NCI-H345 (cell line): ENCODE measurements around the gene OR4C11.

Source experiments
- DNase-seq: peaks from one replicate; lab custom pipeline; 2025; lab: John Stamatoyannopoulos, UW

OR4C11 gene, protein sequence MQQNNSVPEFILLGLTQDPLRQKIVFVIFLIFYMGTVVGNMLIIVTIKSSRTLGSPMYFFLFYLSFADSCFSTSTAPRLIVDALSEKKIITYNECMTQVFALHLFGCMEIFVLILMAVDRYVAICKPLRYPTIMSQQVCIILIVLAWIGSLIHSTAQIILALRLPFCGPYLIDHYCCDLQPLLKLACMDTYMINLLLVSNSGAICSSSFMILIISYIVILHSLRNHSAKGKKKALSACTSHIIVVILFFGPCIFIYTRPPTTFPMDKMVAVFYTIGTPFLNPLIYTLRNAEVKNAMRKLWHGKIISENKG

GRCh38 chr11:55607545-55607944 is at the start of gene OR4C11:
Gene OR4C11, minus strand, starts transcription at chr11:55607645. Its CDS starts 3,272 bp downstream, at chr11:55604373.
- no peak for DNase-seq

DNA sequence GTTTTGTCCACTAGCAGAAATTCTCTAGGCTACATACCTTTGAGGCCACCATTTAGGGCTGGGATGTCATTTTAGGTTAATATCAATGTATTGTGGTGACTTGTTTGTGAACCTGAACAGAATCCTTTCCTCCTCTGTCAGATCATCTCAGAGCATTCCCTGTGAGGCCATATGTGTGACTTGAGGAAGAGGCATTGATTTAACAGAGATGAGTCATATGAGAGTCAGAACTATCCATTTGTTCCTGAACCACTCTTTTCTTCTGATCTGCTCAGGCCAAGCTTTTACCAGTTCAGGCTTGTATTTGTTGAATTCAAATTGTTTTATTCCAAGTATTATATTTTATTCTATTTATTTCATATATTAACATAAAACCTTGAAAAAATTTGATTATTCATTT is 47.7 kb upstream of the OR4C11 start:
- DNase-seq: no peak

GRCh38 chr11:55652560-55652959 is 45.1 kb upstream of the OR4C11 start:
- no peak for DNase-seq

DNA sequence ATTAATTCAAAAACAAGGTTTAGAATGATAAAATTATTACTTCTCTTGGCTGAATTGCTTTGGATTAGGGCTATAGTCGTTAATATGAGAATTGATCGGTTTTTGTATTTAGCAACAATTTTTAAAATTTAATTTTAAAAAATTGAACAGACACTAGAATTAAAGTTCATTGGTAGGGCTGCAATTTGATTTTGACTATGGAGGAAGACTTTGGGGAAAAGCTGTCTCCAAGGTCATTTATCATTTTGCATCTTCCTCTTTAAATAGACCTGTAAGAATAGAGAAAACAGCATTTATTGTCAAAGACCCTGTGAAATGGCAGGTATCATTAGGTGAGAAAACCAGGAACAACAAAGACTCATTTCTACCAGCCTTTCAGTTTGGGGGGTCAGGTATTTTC is 40.6 kb upstream of the OR4C11 start, which contains the start of gene OR4S2:
Gene OR4S2, plus strand, starts transcription at position 301 of the 400 bp plus-strand sequence. CDS start 2,577 bp downstream, outside the sequence.
- no peak for DNase-seq

GRCh38 chr11:55634813-55635212 is 27.4 kb upstream of the OR4C11 start, which contains the start of gene OR4P4:
Gene OR4P4, plus strand, starts transcription at chr11:55635113.
- no peak for DNase-seq

GRCh38 chr11:55624531-55624930 is 17.1 kb upstream of the OR4C11 start:
- DNase-seq: no peak

GRCh38 chr11:55572548-55572947 is 34.9 kb downstream of the OR4C11 start:
- DNase-seq: no peak

DNA sequence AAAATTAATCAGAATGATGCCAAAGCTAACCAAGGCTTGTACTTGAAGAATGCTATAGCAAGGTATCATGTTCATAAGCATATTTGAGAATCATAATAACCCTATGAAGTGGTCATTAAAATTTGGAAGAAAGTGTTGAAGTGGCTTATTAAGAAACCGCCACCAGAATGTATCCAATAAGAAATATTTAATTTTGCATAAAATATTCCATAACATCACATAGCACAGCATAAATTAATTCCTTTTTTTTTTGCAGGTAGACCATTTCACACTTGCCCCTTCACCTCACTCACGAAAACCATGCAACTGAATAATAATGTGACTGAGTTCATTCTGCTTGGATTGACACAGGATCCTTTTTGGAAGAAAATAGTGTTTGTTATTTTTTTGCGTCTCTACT is 35.6 kb downstream of the OR4C11 start, which contains the start of gene OR4C16:
Gene OR4C16, plus strand, starts transcription at position 301 of the 400 bp plus-strand sequence. Its CDS starts 0 bp downstream, at position 301.
- DNase-seq: no peak

GRCh38 chr11:55554169-55554568 is 53.3 kb downstream of the OR4C11 start, which contains the start of gene OR4C15:
Gene OR4C15, plus strand, starts transcription at chr11:55554469. Its CDS starts 0 bp downstream, at chr11:55554469.
- DNase-seq: no peak
